Peyer's patch (tissue), 4 donors: ENCODE measurements around the gene TMEM220. TPM values are rescaled to one million over a fixed set of nuclear protein-coding genes. Genes with fewer than 3 reads are reported as not detected.

Experiments used
- DNase-seq, 3 donors: peaks; one replicate each; pipeline ENCODE4 v3.0.0-alpha.2; 2017 to 2019
- H3K27ac ChIP-seq, 4 donors: fragments of 200-600 bp; sonication (generic); one replicate each; pipeline ENCODE4 v1.5.1; 2016 to 2019
- H3K27me3 ChIP-seq, 2 donors: fragments of 200-600 bp; sonication (generic); one replicate each; pipeline ENCODE4 v1.5.1; 2019
- H3K36me3 ChIP-seq, 3 donors: fragments of 200-600 bp; sonication (generic); one replicate each; pipeline ENCODE4 v1.5.1; 2016 to 2019
- H3K4me1 ChIP-seq, 4 donors: fragments of 200-600 bp; sonication (generic); one replicate each; pipeline ENCODE4 v1.5.1; 2016 to 2019
- H3K4me3 ChIP-seq, 4 donors: fragments of 200-600 bp; sonication (generic); 1 replicate in 3 of 4; 2 replicates in 1 of 4; pipeline ENCODE4 v1.5.1; 2016 to 2019; ENCODE audit warnings: mild to moderate bottlenecking in 1 of 4
- H3K9me3 ChIP-seq, 4 donors: fragments of 200-600 bp; sonication (generic); one replicate each; pipeline ENCODE4 v1.5.1; 2016 to 2019; ENCODE audit warnings: mild to moderate bottlenecking in 1 of 4
- CTCF ChIP-seq, 6 experiments: fragments of 450-650 bp in 4 of 6; fragments of 200-600 bp in 2 of 6; sonication (generic) in 1 of 6; IDR thresholded peaks; one replicate each; pipeline ENCODE4 v1.5.1; 2017 to 2019; ENCODE audit warnings: antibody characterized with exemption in 6 of 6, mild to moderate bottlenecking in 3 of 6, moderate library complexity in 1 of 6
- POLR2A ChIP-seq, 2 donors: fragments of 450-650 bp; IDR thresholded peaks; one replicate each; pipeline ENCODE4 v1.5.1; 2017; ENCODE audit warnings: antibody characterized with exemption in 2 of 2, mild to moderate bottlenecking in 2 of 2, moderate library complexity in 2 of 2
- total RNA-seq, 4 donors: library from RNA; depleted of rRNA; stranded (reverse); fragments of >200 nt; gene quantifications; one replicate each; pipeline ENCODE4 v1.1.0, GENCODE V29; 2016

Gene TMEM220
- 10 to 100 TPM; 14.6 to 56.1 (median 23.4) TPM for total RNA-seq

DNA sequence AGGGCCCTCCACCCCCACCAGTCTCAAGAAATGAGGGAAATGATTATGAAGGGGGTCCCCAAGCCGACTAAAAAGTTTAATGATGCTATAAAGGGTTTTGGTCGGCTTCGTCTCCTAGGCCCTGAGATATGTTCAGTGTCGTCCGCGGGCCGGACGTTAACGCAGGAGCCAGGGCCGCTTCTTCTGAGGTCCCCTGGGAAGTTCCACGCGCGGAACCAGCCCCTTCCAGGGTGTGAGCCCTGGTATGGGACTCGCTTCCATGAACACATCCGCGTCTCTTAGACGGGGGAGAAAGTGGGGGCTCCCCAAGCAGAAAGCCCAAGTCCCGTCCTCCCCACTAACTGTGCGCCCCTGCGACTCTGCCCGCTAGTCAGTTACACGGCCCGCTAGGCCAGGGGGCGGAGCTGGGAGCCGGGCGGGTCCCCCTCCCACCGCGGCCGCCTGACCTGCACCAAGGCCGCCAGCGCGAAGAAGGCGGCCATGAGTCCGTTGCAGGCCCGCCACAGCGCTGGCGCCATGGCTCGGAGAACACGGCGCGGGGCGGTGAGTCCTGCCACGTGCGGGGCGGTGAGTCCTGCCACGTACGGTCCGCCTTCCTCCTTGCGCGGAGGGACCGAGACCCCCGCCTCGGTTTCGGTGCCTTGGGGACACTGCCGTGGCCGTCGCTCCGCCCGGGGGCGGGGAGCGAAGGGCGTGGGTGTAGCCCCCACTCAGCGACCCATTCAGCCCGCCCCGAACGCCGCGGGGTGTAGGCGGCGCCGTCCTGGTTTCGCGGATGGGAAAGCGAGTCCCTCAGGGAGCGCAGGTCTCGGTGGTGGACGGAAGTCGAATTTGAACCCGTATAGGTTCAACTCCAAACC, at the start of gene TMEM220:
Gene TMEM220, minus strand, starts transcription at position 690 of the 860 bp plus-strand sequence. Its CDS starts 172 bp downstream, at position 518.
- TF ChIP-seq CTCF (IDR thresholded peaks at IDR 0.05) (peak in 1 of 6 experiments; percentile 3), POLR2A (IDR thresholded peaks at IDR 0.05) (peak; percentile 41 to 66)
- Histone ChIP-seq H3K27ac (peak within 1 kb of the TSS; percentile 78 to 93 (median 90)), H3K36me3 (no peaks in the 10 kb centered on the region), H3K27me3 (no peaks in the 10 kb centered on the region), H3K9me3 (no peaks in the 10 kb centered on the region), H3K4me3 (peak within 1 kb of the TSS; percentile 67 to 70 (median 68)), H3K4me1 (peaks cover 0 to 25% (median 8%) of the 10 kb centered on the region in 4 donors)
- peak; percentile 70 to 86 (median 83) for DNase-seq

- Histone ChIP-seq H3K27me3 (no peaks in the 10 kb centered on the region), H3K27ac (no peak overlapping the region), H3K4me3 (no peak overlapping the region), H3K36me3 (no peaks in the 10 kb centered on the region), H3K9me3 (no peaks in the 10 kb centered on the region), H3K4me1 (peaks cover 0 to 17% (median 0%) of the 10 kb centered on the region in 4 donors)
- DNase-seq, result no peak
- TF ChIP-seq CTCF (IDR thresholded peaks at IDR 0.05), result no peak
- TF ChIP-seq POLR2A (IDR thresholded peaks at IDR 0.05), result no peak
Measured at GRCh38 chr17:10779609-10780008, 49.8 kb upstream of the TMEM220 start.

DNA sequence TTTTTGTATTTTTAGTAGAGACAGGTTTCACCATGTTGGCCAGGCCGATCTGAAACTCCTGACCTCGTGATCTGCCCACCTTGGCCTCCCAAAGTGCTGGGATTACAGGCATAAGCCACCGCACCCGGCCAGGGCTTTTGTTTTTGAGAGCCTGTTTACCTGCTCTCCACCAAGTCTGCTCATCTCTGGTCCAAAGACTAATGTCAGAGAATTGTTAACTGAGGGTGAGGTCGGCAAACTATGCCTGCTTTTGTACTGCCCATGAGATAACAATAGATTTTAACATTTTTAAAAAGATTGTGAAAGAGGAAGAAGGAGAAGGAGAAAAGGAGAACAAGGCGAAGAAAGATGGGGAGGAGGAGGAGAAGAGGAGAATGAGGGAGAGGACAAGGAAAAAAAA, 48.1 kb upstream of the TMEM220 start:
- H3K27ac ChIP-seq, result peak overlapping the region in 3 of 4 donors; percentile 29 to 81 (median 77)
- no peak overlapping the region for H3K4me3 ChIP-seq
- DNase-seq, result peak in 1 of 3 donors; percentile 46
- H3K36me3 ChIP-seq, result no peaks in the 10 kb centered on the region
- TF ChIP-seq POLR2A (IDR thresholded peaks at IDR 0.05) (no peak), CTCF (IDR thresholded peaks at IDR 0.05) (no peak)
- H3K4me1 ChIP-seq, result peaks cover 0 to 21% (median 0%) of the 10 kb centered on the region in 4 donors
- no peaks in the 10 kb centered on the region for H3K9me3 ChIP-seq
- H3K27me3 ChIP-seq, result no peaks in the 10 kb centered on the region

DNA sequence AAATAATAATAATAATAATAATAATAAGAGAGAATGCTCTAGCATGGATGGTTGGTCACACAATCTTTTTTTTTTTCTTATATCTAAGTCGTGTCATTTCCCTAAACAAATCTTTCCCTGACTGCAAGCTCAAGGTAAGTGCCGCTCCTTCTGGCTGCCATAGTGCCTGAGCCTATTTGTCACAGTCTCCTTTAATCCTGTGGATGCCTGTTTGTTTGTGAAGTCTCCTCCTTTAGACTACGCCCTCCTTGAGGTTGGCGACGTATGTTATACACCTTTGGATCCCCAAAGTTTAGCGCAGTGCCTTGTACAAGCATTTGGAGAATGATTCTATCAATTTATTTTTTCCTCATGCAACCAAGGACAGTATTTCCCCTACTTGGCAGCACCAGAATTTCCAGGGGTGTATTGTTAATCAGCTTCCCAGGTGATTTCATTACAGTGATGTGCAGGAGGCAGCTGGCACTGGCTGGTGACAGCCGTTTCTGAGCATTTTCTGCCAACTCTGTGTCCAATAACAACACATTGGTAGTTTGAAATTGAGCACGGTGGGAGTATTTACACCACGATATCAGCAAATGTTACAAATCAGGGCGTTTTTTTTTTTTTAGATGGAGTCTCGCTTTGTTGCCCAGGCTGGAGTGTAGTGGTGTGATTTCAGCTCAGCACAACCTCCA, 47.4 kb upstream of the TMEM220 start:
- no peaks in the 10 kb centered on the region for H3K9me3 ChIP-seq
- peak overlapping the region in 3 of 4 donors; percentile 55 to 81 (median 77) for H3K27ac ChIP-seq
- H3K36me3 ChIP-seq, result no peaks in the 10 kb centered on the region
- H3K4me1 ChIP-seq, result peaks cover 0 to 23% (median 0%) of the 10 kb centered on the region in 4 donors
- peak in 1 of 3 donors; percentile 45 for DNase-seq
- H3K4me3 ChIP-seq, result no peak overlapping the region
- TF ChIP-seq CTCF (IDR thresholded peaks at IDR 0.05) (no peak), POLR2A (IDR thresholded peaks at IDR 0.05) (no peak)
- H3K27me3 ChIP-seq, result no peaks in the 10 kb centered on the region

- Histone ChIP-seq H3K4me1 (peaks cover 0 to 23% (median 0%) of the 10 kb centered on the region in 4 donors), H3K4me3 (no peak overlapping the region), H3K27me3 (no peaks in the 10 kb centered on the region), H3K9me3 (no peaks in the 10 kb centered on the region), H3K36me3 (no peaks in the 10 kb centered on the region), H3K27ac (peak overlapping the region in 3 of 4 donors; percentile 55 to 81 (median 77))
- TF ChIP-seq CTCF (IDR thresholded peaks at IDR 0.05) (no peak), POLR2A (IDR thresholded peaks at IDR 0.05) (no peak)
- peak in 1 of 3 donors; percentile 44 for DNase-seq
Measured at GRCh38 chr17:10776381-10776780, 46.6 kb upstream of the TMEM220 start.
